Measurements from ENCODE around the gene ZCCHC14.
"Not testable (repeated sequence)": the region's sequence is repeated elsewhere in the genome, so short reads cannot be mapped to it uniquely, and the experiment has no call there.

ZCCHC14 gene

GRCh38 chr16:87497767-87498290 is 5.0 kb upstream of the ZCCHC14 start:
- in situ Hi-C loops (cut with HindIII; ENCODE audit: low sequenced_read_pairs): not testable (repeated sequence)

DNA sequence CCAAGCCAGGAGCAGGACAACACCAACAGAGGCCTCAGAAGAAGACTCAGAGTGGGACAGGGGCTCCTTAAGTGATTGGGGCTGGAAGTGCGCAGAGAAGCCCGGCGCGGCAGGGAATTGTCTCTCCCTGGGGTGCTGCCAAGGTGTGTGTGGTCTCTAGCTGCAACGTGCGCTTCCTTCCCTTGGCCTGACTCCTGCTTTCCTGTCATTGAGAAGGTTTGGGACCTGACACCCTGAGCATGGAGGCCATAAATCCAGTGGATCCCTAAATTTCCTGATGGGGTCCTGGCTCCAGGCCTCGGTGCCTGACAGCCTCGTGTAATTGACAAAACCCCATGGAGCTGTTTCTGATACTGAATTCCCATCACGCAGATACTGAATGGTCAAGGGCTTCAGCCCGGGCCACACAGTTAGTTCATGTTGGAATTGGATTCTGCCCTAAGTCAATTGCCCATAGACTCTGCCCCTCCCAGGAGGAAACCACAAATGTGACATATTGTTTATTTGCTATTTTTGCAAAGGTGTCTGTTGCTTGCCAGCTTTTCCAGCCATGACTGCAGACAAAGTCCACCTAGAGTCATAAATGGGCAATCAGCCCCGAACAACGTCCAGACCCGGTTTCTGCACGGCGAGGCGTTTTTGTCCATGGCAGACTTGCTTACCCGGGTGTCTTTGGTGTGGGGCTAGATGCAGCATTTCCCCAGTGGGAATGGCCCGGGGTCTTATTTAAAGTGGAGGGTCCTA is 4.4 kb upstream of the ZCCHC14 start:
- in situ Hi-C loops (cut with HindIII; ENCODE audit: low sequenced_read_pairs): not testable (repeated sequence)

GRCh38 chr16:87496447-87496801 is 3.6 kb upstream of the ZCCHC14 start:
- in situ Hi-C loops (cut with HindIII; ENCODE audit: low sequenced_read_pairs): no loop called here

DNA sequence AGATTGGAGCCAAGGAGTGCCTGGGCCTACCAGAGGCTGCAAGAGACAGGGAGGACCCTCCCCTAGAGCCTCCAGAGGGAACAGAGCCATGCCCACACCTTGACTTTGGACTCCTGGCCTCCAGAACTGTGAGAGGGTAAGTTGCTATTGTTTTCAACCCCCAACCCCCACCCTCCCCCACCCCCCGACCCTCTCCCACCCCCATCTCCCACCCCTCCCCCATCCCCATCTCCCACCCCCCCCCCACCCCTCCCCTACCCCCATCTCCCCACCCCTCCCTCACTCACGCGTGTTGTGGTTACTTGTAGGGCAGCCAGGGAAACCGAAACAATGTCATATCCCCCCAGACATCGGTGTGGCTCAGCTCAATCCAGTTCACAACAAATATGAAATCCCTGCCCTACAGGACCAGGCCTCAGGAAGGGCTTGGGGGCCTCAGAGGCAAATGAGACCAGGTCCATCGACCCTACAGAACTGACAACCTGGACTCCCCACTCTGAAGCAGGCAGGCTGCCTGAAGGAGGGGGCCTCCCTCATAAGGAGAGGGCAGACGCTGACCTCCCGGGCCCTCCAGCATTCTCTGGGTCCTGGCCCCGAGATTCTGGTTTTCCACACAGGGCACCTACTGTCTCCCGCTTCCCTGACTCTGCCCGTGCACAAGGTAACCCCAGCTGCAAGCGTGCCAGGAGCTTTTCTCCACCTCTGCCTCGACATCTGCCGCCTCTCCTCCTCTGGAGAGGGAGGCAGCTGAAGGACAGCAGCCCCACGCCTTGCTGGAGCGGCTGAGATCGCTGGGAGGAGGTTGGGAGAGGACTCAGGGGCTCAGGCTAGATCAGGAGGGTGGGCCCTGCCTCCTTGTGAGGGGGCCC is 3.0 kb upstream of the ZCCHC14 start:
- in situ Hi-C loops (cut with HindIII; ENCODE audit: low sequenced_read_pairs): no loop called here

DNA sequence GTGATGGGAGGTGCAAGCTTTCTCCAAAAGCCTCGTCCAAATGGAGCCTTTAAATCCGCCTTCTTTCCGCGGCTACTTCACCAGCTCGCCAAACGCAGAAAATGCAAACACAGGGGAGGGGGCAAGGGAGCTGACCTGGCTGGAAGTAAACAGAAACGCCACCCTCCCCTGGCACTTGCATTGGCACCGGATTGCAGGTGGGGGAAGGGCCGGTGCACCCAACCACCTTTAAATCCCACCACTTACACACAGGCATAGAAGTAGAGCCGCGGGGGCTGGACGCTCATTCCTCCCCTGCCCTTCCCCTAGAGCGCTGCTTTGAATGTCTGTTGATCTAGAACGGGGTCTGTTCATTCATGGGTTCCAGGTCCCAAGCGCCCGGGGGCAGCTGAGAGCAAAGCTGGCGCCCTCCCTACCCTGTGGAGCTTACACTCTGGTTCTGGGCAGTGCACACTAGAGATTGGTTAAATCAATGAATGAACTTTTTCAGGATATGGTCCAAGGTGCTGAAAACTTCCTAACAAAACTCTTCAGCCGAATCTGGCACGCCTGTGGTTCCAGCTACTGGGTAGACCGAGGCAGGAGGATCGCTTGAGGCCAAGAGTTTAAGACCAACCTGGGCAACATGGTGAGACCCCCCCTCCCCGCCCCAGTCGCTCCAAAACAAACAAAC is 920 bp upstream of the ZCCHC14 start:
- in situ Hi-C loops (cut with HindIII; ENCODE audit: low sequenced_read_pairs): no loop called here

- in situ Hi-C loops (cut with HindIII; ENCODE audit: low sequenced_read_pairs): no loop called here
Observed at GRCh38 chr16:87492291-87492630, 563 bp downstream of the ZCCHC14 start.

DNA sequence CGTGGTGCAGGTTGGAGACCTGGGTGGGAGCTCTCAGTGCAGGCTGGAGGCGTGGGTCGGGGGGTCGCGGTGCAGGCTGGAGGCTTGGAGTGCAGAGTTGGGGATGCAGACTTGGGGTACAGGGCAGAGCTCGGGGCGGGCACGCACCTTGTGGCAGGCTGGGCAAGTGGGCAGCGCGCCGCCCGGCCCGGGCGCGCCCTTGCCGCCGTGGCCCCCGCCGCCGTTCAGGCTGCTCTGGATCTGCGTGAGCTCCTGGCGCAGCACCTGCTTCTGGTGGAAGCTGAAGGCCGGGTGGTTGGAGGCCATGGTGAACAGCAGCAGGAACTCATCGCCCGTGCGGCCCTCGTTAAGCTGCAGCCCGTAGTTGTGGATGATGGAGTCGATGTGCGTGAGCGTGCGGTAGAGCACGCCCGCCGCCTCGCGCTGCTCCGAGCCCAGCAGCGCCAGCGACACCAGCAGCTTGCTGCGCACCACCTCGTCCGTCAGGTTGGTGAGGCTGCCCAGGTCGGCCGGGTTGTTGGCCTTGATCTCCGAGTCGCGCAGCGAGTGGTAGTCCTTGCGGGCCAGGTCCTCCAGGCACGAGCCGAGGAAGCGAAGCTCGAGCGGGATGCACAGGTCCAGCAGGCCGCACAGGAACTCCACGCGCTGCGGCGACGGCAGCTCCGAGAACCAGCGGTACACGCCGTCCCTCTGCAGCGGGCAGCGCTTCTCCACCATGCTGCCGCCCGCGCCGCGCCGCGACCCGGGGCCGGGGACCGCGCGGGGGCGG is 1.1 kb downstream of the ZCCHC14 start:
- in situ Hi-C loops (cut with HindIII; ENCODE audit: low sequenced_read_pairs): no loop called here

DNA sequence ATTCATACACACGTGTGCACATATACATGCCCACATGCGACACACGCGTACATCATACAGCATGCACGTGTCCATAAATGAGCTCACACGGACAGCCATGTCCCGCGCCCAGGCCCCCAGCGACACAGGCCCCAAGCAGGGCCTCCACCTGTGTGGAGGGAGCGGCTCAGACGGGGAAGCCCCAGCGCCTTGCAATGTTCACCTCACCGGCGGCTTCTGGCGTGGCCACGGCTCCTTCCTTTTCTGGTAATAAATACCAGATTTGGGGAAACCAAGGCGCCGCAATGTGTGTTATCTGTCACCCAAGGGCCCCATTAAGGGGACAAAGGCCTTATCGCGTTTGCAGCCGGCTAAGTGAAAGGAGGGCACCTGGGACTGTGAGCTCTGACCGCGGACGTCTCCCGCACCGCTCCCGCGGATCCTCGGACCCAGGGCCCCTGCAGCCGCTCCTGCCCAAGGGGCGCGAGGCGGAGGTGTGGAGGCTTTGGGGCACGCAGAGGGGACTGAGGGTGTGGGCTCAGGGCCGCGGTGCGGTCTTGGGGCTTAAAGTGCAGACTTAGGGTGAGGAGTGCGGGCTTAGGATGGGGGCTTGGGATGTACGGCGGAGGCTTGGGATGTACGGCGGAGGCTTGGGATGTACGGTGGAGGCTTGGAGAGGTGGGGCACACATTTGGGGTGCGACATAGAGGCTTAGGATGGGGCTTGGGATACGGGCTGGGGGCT is 1.9 kb downstream of the ZCCHC14 start:
- in situ Hi-C loops (cut with HindIII; ENCODE audit: low sequenced_read_pairs): not testable (repeated sequence)

DNA sequence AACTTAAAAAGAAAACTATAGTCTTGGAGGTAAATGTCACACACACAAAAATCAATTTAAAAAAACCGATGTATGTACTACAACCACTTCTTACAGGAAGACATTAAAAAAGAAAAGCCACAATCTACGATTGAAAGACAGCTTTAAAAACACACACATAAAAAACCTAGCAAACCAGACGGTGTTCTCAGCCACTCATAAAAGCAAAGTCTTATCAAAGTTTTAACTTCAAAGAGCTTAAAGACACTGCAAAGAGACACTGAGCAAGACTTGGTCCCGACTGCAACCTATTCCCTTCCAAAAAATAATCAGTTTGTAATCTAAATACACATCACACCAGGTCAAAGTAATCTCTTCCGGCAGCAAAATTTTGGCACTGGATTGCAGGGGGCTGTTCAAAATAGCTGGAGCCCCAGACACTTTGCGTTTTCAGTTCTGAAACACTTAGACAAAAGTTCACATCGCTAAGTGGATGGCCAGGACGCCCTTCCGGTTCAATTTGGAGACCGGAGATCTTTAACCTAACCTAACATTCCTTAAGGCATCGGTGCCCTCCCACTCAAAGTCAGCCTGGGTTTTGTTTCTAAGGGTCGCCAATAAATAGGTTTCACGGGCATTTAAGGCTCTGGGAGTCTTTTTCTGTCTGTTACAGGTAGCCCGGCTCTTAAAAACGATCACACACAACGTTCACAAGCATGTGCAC is 2.6 kb downstream of the ZCCHC14 start:
- in situ Hi-C loops (cut with HindIII; ENCODE audit: low sequenced_read_pairs): no loop called here

DNA sequence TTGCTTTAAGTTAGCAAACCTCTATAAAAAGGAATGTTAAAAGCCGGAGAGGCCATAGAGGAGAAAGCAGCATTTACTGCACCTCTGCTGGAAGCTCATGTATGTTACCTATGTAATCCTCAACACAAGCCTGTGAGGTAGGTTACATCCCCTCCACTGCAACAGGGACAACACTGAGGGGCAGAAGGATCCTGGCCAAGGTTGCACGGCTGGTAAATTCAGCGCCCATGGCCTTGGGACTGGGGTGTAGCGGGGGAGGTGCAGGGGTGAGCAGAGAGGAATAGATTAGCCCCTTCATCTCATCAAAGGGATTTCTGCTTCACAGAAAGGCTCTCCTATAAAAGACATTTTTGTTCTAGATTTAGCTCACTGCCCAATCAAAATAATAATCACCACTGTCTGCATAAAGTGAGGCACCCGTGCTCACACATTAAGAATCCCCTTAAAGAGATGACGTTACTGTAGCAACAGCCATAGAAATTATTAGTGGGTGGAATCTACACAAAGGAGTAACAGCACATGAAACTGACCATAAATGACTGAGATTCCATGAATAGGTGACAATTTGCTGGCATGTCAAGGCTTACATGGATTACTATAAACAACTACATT is 3.3 kb downstream of the ZCCHC14 start:
- in situ Hi-C loops (cut with HindIII; ENCODE audit: low sequenced_read_pairs): no loop called here

DNA sequence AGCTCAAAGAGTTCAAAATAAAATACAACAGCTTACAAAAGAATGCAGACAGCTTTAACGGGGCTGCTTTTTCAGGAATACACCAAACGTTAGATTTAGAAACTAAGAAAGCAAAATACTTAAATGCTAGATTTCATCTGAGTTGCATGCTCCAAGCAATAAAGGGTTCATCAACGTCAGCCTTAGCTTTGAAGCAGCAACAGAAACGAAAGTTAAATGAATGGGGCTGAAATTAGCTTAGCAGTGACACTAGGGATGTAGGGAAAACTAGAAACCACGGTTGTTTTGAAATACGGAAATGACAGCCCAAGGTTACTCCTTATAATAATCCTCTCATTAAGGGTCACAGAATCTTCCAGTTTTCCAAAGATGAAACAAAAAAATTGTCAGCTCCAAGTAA is 3.9 kb downstream of the ZCCHC14 start:
- in situ Hi-C loops (cut with HindIII; ENCODE audit: low sequenced_read_pairs): not testable (repeated sequence)

GRCh38 chr16:87487361-87487924 is 5.4 kb downstream of the ZCCHC14 start:
- in situ Hi-C loops (cut with HindIII; ENCODE audit: low sequenced_read_pairs): no loop called here

- in situ Hi-C loops (cut with HindIII; ENCODE audit: low sequenced_read_pairs): no loop called here
Observed at GRCh38 chr16:87486713-87487247, 6.0 kb downstream of the ZCCHC14 start.

GRCh38 chr16:87486282-87486681 is 6.5 kb downstream of the ZCCHC14 start:
- in situ Hi-C loops (cut with HindIII; ENCODE audit: low sequenced_read_pairs): no loop called here

DNA sequence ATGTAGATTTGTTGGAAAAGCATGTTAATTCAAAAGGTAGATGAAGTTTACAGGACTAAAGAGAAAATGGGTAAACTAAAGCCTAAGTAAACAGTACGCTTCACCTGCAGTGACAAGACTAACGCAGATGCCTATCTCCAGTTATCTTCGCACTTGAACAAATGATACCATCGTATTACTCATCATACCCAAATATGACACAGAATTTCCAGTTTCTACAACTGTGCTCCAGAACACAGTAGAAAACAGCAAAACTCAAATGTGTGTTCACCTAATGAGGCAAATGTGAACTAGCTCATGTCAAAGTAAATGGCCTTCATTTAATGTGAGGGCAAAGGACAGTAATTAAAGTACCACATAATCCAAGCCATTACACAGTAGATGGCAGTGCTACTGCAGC is 7.0 kb downstream of the ZCCHC14 start:
- in situ Hi-C loops (cut with HindIII; ENCODE audit: low sequenced_read_pairs): not testable (repeated sequence)

DNA sequence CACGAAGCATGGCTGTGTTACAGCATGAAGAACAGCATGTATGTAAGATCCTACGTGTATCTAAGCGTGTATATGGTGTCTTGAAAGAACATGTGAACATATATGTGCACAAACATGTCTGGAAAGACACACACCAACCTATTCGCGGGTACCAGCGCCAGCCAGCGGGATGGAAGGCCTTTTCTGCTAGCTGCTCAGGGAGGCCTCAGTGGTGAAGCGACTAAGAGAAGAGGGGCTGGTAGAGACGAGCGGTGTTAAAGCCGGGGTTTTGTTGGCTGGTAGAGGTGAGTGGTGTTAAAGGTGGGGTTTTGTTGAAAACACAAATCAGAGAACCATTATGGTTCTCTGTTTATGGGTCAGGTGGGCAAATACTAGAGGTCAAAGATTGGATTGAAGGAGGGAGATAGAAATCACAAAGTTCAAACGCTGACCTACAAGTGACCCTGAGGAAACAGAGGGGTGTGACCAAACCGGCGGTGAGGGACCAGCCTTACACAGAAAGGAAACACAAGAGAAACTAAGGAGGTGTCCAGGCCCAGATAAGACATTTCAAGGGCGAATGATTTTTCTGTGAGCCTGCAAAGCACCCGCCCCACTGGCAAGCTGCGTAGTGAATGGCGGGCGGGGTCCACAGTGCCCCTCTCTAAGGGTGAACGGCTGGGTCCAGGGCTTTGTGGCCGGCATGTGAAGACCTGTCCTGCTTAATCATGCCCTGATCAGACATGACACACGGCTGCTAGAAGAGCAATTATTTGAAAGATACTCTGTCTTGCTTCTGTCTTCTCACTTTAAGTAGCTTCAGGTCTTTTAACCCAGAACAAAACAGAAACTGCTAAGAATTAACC is 8.1 kb downstream of the ZCCHC14 start:
- in situ Hi-C loops (cut with HindIII; ENCODE audit: low sequenced_read_pairs): no loop called here

DNA sequence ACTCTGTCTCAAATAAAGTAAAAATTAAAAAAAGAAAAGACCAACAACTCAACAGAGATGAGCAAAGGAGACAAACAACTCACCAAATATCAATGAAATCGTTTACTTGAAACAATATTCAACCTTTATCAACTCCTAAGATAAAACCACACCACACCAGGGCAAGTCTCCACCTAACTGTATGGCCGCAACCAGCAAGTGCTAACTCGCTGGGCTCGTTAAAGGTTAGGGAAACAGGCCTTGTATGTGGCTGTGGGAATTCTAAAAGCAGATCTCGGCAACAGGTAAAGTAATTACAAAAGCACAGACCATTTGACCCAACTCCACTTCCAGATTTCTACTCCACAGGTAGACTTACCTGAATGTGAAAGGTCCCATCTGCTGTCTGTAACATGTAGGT is 9.3 kb downstream of the ZCCHC14 start:
- in situ Hi-C loops (cut with HindIII; ENCODE audit: low sequenced_read_pairs): no loop called here

DNA sequence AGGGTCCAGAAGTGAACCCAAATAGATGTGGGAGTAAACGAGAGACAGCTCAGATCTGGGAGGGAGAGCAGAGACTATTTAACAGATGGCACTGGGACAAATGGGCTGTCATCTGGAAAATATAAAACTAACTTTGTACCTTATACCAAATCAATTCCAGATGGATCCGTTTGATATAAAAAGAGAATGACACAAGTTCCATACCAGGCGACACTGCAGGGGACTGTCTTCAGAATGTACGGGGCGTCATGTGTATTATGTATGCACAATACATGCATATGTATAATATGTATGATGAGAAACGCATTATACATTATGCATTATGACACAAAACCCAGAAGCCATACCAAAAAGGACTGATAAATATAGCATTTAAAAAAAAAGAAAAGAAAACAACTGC is 10.2 kb downstream of the ZCCHC14 start:
- in situ Hi-C loops (cut with HindIII; ENCODE audit: low sequenced_read_pairs): not testable (repeated sequence)
